Stimulated activated CD8-positive, alpha-beta memory T cell treated with anti-CD3 and anti-CD28 coated beads, Interleukin-15, amount 100 ng/mL, for 1 hour (primary cell): ENCODE measurements around the gene CDH6.
"Not testable (repeated sequence)": the region's sequence is repeated elsewhere in the genome, so short reads cannot be mapped to it uniquely, and the experiment has no call there.

Source experiments
- DNase-seq: peaks from one replicate; pipeline ENCODE4 v3.0.0-alpha.2; 2020; ENCODE audit warnings: low read depth

Gene CDH6

DNA sequence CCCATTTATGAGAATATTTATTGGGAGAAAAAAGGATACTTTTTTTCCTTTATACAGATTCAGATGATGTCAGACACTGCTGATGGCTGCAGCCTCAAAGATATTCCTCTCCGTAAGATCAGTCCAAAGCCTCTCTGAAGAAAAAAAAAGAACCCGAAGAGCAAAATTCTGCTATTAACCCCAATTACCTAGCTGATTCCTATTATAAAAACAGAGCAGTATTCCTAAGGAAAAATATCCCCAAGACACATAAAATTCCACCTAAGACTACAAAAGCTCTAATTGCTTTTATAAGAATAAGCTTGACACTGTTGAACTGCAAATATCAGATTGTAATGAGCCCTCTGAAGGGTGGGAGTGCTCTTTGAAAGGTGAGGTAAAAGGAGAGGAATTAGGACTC is 138.7 kb downstream of the CDH6 start:
- no peak for DNase-seq

DNA sequence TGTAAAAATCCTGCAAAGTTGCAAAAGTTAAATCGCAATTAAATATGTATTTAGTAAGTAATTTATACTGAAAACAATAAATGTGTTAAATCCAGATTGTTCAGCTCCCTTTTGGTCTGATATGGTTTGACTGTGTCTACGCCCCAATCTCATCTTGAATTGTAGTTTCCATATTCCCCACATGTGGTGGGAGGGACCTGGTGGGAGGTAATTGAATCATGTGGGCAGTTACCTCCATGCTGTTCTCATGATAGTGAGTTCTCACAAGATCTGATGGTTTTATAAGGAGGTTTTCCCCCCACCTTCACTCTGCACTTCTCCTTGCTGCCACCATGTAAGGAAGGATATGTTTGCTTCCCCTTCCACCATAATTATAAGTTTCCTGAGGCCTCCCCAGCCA is 140.0 kb downstream of the CDH6 start:
- DNase-seq: no peak

DNA sequence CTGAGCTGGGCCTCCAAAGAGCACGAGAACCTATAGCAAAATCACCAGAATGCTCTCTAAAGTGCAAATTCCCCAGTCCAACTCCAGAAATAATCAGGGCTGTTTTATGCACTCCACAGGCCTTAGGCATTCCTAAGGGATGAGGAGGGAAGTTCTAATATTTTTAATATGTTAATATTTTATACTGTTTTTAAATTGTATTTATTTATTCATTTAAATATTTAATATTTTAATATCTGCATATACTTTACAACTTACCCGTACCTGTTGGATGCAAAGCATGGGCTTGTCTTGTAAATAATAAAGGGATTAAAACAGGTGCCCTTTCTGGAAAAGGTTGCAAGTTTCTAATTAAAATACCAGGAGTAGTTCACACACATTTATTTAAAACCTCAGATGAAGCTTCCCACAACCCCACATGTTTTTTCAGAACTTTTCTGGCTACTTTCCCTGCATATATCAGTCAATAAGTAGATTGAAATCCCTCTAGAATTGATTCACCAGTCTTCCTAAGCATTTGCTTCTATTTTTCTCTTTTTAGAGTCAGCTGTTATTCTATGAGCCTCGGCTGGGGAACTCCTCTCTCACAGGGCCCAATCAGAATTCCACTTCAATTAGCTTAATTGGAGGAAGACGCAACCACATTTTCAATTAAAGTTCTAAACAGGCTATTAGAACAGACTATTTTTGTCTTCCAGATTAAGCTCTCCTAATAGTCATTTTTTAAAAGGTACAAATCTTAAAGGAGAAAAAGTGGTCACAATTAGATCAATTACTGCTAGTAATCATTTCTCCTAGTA is 140.8 kb downstream of the CDH6 start:
- DNase-seq: no peak

DNA sequence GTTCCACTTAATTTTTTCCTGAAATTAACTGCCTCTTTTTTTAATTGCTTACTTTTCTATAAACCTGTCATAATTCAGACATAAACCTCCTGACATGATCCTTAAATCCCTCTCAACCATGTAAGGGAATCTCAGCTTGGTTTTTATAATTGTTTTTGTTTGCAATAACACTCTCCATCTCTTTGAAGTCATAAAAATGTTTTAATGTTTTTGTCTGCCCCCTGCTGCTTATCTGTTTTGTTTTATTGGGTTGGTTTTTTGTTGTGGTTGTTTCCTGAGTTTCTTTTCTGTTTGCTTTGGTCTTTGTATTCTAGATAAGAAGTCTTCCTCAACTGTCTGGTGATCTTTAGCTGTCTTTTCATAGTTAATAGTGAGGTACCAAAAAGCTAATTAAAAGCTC is 142.0 kb downstream of the CDH6 start:
- no peak for DNase-seq

DNA sequence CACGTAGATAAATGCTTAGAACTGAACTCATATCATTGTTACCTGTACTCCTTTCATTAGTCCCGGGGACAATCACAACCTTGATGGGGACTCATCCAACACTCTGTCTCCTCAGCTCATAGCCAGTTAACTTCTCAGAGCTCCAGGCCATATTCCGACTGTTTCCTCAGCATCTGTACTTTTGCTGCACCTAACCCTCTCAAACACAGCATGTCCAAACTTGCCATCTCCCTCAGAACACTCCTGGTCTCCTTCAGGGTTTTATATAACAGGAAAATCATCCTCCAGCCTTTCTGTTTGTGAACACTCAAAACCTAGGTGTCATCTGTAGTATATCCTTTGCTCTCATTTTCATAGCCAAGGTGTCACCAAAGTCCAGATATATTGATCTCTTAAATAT is 150.5 kb downstream of the CDH6 start:
- no peak for DNase-seq

DNA sequence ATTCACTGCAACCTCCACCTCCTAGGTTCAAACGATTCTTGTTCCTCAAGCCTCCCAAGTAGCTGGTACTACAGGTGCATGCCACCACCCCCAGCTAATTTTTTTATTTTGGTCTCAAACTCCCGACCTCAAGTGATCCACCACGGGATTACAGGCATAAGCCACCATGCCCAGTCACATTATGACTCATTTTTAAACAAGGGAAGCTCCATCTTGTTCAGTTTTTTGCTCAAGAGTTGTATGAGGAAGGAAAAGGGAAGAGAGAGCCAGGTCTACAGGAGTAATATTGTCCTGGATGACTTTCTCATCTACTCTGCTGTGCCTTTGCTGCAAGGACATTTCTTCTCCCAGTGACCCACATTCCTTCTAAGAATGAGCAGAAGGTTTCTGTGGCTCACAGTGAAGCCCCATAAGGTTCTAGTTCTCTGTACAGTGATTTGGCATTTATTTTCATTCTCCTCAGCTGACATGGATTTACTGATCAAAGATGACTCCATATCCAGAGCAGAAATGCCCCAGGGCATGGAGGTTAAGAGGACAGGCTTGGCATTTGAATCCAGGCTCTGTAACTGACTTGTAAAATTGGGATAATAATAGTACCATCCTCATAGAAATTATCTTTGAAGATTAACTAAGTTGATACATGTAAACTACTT is 153.5 kb downstream of the CDH6 start:
- no peak for DNase-seq

DNA sequence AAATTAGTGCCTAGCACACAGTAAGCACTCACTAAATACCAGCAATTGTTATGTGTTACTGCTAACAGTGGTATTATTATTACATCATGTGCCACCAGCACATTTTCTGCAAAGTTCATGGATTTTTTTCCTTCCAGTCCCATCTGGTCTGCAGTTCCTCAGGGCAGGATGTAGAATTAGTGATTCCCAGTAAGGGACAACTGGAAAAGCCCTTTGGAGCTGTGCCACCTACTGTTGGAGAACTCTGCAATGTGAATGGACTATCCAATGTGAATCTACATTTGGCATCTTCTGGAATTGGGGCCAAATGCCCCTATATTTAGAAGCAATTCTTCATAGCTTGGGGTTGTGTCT is 154.0 kb downstream of the CDH6 start:
- DNase-seq: no peak

DNA sequence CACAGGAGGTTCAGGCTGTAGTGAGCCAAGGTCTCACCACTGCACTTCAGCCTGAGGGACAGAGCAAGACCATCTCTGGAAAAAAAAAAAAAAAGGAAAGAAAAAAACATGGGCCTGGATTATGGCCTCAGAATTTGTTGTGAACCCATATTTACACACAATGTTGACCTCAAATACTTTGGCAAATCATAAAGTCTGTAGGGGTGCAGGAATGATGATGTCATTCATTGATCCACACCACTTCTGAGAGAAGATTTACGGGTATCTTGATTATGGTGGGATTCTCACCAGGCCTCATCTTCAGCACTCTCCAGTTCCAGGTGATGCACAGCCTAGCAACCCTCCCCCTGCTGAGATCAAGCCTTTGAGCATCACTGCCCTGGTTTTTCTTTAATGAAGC is 156.9 kb downstream of the CDH6 start:
- DNase-seq: no peak

DNA sequence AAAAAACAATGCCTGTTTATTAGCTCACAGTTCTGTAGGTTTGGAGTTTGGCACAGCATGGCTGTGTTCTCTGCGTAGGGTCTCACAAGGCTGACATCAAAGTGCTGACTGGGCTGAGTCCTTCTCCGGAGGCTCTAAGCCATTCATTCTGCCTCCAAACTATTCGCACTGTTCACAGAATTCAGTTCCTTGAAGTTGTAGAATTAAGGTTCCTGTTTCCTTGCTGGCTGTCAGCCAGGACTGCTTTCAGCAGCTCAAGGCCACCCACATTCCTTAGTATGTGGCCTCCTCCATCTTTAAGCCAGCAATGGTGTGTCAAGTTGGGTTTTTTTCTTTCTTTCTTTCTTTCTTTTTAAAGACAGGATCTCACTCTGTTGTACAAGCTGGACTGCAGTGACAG is 161.9 kb downstream of the CDH6 start:
- DNase-seq: no peak

DNA sequence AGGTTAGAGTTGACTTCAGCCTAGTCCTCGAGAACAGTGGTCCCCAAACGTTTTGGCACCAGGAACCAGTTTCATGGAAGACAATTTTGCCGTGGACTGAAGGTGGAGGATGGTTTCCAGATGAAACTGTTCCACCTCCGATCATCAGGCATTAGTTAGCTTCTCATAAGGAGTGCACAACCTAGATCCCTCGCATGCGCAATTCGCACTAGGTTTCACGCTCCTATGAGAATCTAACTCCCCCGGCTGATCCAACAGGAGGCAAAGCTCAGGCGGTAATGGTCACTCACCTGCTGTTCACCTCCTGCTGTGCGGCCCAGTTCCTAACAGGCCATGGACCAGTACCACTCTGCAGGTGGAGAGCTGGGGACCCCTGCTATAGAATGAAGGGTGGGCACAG is 163.6 kb downstream of the CDH6 start:
- no peak for DNase-seq

DNA sequence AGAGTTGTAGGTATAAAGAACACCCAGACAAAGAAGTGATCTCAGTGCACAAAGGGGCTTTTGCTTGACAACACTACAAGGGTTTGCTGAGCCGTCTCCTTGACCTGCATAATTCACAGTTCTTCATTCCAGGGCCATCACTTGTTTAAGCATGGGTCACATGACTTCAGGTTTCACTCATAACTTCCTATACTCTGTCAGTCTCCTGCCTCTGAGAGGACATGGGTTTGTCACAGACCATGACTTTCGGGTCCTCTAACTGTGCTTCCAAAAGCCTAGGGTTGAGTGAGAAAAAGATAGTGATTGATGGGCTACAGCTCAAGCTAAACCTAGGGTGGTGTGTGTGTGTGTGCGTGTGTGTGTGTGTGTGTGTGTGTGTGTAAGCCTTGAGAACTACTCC is 166.4 kb downstream of the CDH6 start:
- no peak for DNase-seq

DNA sequence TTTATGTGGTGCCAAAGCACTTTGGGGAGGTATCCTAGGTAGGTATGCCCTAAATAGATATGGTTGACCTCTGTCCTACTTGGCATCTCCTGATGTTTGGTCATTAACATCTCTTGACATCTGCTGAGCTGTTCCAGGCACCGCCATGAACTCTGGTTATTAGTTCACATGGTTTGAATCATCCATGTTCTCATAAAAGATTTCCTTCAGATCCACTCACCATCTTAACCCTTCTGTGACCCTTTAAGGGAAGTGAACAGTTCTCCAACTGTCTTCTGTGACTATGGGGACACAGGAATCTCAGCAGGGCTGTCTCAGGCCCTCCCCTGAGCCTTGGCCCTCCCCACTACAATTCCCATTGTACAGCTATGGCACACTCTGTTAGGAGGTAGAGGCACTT is 167.7 kb downstream of the CDH6 start:
- no peak for DNase-seq

DNA sequence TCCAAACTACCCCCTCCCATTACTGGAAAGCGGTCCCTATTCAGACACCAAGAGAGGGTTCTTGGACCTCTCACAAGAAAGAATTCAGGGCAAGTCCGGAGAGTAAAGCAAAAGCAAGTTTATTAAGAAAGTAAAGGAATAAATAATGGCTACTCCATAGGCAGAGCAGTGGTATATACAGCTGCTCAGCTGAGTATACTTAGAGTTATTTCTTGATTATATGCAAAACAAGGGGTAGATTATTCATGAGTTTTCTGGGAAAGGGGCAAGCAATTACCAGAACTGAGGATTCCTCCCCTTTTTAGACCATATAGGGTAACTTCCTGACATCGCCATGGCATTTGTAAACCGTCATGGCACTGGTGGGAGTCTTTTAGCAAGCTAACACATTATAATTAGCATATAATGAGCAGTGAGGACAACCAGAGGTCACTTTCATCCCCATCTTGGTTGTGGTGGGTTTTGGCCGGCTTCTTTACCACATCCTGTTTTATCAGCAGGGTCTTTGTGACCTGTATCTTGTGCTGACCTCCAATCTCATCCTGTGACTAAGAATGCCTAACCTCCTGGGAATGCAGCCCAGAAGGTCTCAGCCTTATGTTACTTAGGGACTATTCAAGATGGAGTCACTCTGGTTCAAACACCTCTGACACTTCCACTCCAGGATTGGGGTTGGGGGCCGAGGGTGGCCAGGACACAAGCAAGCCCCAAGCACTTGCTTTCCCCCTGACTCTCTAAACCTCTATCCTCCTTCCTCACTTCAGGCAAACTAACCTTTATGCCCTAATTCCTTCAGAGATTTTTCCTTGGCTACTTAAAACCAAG is 168.4 kb downstream of the CDH6 start:
- not testable (repeated sequence) for DNase-seq

DNA sequence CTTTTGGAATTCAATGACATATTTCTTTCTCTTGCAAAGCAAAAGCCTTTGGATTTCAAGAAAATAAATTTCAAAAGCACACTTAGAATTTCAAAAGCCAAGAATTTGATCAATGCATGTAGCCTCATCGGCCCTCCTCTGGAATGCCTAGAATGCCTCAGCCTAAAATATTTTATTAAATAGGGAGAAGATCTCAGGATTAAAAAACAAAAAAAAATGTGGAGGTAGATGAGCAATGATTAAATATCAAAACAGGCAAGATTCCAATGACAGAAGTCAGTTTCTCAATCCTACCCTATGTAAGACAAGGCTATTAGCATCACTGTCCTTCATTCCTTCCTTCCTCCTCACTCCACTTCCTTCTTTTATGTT is 169.0 kb downstream of the CDH6 start:
- no peak for DNase-seq

DNA sequence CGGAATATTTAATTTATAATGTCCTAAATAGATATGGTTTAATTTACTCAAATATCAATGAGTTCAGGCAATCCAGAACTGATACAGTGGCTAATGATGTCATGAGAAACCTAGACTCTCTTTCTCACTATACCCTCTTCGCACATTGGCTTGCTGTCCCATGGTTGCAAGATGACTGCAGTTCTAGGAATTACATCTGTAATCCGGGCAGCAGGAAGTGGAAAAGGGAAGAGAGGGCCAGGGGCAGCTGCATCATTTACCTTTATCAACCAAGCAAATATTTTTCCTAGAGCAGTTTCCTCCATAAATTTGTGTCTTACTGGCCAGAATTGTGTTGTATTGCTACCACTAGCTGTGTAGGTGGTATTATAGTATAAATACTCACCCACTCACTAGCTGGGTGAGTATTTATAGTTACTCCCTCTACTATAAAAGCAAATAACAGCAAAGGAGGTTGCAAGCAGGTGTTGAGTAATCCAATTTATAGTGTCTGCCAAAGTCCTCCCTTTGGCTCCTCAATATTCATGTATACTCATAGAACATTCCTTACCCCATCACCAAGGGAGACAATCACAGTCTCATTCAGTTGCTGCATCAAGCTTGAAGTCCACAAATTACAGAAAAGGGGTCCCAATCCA is 169.6 kb downstream of the CDH6 start:
- no peak for DNase-seq

DNA sequence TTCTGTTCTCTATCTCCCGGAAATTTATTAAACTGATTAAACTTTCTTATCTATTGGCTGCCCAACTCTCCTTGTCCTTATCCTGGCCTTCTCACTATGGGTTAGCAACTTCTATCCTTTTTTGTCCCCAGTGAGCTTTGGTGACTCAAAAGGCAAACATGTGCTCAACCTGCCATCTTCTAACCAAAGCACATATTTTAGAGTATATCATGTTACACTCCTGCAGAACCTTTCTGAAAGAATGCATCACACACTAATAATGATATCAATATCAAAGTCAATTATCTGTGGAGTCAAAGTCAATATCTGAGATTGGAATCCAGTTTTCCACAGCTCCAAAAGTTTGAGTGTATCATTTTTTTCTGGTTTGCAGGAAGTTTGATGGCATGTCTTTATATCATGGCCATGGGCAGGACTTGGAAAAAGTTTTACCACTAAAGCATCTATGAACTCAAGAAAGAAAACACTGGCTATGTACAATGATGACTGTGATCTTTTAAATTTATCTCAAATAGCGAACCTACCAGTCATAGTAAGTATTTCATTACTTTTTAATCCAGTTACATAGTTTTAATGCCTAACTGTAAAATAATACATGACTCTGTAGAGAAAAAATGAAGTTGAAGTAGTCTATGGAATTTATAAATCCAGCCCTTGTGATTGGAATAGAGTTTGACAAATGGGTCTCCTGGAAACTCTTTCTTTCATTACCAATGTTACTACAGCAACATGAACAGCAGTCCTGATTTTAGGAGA is 171.6 kb downstream of the CDH6 start:
- DNase-seq: no peak

DNA sequence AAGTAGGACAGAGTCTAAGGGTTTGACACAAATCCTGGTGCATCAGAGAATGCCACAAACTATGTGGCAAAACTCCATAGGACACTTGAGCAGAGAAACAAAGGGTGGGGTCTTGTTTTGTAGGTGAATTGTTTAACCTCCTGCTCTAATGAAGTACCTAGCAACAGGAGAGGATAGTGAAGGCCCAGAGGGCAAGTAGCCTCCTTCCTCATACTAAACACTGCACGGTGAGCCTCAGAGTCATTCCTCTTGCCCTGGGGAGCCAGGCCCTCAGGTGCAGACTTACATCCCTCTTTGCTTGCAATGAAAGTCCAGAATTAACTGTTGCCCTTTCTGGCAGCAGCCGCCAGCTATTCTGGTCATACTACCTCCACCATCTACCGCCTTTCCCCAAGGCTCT is 172.3 kb downstream of the CDH6 start:
- no peak for DNase-seq

DNA sequence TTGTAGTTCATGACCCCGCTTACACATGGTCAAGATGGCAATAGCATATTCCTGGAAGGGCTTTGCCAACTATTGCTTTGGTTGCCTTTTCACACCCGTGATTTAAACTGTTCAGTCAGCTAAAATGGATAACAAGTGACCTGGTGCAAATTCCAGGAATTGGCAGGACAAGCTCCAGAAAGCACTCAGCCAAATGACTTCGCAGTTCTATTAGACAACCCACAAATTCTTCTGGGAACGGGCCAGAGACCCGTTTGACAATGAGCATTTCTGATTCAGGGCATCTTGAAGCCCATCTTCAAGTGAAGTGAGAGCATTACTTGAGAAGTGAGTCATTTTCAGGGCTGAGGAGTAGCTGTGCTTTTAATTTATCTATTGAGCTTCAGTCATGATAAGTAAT is 173.5 kb downstream of the CDH6 start:
- DNase-seq: no peak

DNA sequence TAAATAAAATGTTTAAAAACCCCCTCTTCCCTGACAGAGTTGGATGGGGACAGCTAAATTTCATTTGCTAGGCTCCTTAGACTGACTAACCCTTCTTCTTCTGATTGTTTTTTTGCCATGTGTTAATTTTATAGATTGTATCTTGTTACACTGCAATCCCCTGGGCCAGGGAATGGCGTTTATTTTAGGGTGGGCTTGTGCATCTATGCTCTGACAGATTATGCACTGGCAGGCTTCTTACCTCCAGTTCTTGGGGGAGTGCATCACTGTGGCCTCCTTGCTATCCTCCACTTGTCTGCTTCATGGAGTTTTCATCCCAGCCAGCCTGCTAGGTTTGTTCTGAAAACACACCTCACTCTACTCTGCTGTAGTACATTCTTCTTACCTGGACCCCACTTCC is 178.6 kb downstream of the CDH6 start:
- DNase-seq: no peak

DNA sequence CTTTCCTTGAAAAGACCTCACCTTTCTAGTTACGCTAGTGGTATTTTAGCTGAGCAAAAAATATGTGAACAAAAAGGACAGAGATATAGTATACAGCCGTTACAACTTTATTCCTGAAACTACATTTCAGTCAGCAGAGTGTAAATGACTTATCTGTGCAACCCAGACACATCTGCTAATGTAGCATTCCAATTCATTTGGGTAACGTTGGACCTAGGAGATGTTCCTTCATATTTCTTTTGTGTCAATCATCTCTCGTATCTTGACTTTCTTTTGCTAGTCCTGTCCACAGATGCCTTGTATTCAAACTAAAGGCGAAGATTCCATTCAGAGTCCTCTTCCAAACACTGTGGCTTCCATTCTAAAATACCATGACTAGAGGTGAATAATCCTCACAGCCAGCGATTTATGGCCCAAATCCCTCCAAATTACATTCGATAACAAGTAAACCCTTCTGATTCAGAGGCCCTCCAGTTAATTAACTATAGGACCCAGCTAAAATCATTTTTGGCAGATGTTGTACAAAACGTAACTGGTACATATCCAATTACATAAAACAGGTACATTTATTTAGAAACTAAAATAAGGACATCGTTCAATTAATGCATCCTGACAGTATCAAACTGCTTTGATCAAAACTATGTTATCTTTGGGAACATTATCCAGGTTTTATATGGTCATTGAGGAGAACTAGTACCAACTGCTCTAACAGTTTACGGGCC is 182.7 kb downstream of the CDH6 start:
- no peak for DNase-seq

DNA sequence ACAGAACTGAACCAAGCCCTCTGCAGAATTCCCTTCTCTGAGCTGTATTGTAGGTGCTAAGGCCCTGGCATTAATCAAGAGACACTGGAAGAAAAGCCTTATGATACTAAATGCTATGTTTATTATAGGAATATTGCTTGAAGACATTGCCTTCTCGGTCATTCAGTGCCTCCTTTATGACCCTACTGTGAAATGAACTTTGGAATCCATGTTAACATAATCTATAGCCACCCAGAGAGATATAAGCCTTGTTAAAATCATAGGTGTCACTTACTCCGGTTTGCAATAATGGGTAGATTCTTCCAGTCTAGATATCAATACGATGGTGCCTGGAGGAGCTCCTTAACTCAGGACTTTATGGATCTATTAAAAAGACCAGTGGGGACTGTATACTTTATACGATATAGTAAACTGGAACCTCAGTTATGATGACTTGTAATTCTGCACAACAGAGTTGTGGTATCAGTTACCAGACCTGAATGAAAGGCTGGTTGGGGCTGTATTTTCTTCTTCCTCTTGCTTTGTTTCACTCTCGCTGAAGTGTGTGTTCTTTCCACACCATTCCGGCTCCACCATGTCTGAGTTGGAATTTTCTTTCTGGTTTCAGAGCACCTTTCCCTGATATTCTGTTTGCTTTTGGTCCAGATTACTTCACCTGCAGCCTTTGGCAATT is 183.9 kb downstream of the CDH6 start:
- no peak for DNase-seq
